ENCODE results near the gene ERBB4.

- TF ChIP-seq, protein P1, sequence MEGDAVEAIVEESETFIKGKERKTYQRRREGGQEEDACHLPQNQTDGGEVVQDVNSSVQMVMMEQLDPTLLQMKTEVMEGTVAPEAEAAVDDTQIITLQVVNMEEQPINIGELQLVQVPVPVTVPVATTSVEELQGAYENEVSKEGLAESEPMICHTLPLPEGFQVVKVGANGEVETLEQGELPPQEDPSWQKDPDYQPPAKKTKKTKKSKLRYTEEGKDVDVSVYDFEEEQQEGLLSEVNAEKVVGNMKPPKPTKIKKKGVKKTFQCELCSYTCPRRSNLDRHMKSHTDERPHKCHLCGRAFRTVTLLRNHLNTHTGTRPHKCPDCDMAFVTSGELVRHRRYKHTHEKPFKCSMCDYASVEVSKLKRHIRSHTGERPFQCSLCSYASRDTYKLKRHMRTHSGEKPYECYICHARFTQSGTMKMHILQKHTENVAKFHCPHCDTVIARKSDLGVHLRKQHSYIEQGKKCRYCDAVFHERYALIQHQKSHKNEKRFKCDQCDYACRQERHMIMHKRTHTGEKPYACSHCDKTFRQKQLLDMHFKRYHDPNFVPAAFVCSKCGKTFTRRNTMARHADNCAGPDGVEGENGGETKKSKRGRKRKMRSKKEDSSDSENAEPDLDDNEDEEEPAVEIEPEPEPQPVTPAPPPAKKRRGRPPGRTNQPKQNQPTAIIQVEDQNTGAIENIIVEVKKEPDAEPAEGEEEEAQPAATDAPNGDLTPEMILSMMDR (IDR thresholded peaks at IDR 0.05): no peak
- TF ChIP-seq POLR2A (IDR thresholded peaks at IDR 0.05): no peak
These were observed 431.6 kb downstream of the ERBB4 start for GRCh38 chr2:212107014-212107413.

All from Peyer's patch (tissue), 4 donors.